Type B pancreatic cell (in vitro differentiated cells): ENCODE data around the gene PIP5K1C. TPM values are rescaled to one million over a fixed set of nuclear protein-coding genes. Genes with fewer than 3 reads are reported as not detected.

Experiments used
- DNase-seq: peaks from one replicate; pipeline ENCODE4 v3.0.0; 2021; ENCODE audit warnings: mixed read lengths; ENCODE audit not compliant: unreplicated experiment; ENCODE audit errors: extremely low spot score
- H3K27ac Mint-ChIP-seq: 2 replicates; pipeline ENCODE4 v1.8.0; 2021; ENCODE audit warnings: mild to moderate bottlenecking, mixed read lengths
- H3K27me3 Mint-ChIP-seq: 2 replicates; pipeline ENCODE4 v1.8.0; 2021; ENCODE audit warnings: mixed read lengths
- H3K36me3 Mint-ChIP-seq: 2 replicates; pipeline ENCODE4 v1.8.0; 2021; ENCODE audit warnings: mixed read lengths
- H3K4me1 Mint-ChIP-seq: one replicate; pipeline ENCODE4 v1.8.0; 2021; ENCODE audit warnings: mixed read lengths; ENCODE audit not compliant: unreplicated experiment
- H3K4me3 Mint-ChIP-seq: 2 replicates; pipeline ENCODE4 v1.8.0; 2021; ENCODE audit warnings: mild to moderate bottlenecking, mixed read lengths
- H3K9me3 Mint-ChIP-seq: 2 replicates; pipeline ENCODE4 v1.8.0; 2021; ENCODE audit warnings: mixed read lengths
- total RNA-seq: library from RNA; stranded (reverse); gene quantifications from 2 replicates; pipeline ENCODE4 v1.2.1, GENCODE V29; 2021; ENCODE audit warnings: low replicate concordance
- TF ChIP-seq, protein P1 (sequence below): fragments of 200-600 bp; sonication (generic); conservative IDR thresholded peaks from 2 replicates; pipeline ENCODE4 v1.5.0; 2021; ENCODE audit warnings: antibody characterized with exemption, mild to moderate bottlenecking

The PIP5K1C gene
- total RNA-seq, 1 donor from 2014 or later = 44.5 TPM

DNA sequence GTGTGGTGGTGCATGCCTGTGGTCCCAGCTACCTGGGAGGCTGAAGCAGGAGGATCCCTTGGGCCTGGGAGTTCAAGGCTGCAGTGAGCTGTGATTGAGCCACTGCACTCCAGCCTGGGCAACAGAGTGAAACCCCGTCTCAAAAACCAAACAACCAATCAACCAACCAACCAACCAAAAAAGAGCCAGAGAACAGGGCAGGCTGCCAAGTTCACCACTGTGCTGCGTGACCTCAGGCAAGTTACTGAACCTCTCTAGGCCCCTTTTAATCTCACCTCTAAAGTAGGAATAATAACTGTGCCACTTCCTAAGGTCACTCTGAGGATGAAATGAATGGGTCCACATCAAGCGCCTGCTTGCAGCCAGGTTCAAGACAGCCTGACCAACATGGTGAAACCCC, 24.9 kb upstream of the PIP5K1C start:
- Mint-ChIP-seq H3K4me3 (no peak overlapping the region), H3K27ac (no peak overlapping the region), H3K27me3 (peaks cover 21% of the 10 kb centered on the region), H3K4me1 (no peaks in the 10 kb centered on the region), H3K9me3 (no peaks in the 10 kb centered on the region), H3K36me3 (no peaks in the 10 kb centered on the region)
- no peak for DNase-seq
- TF ChIP-seq, protein P1, sequence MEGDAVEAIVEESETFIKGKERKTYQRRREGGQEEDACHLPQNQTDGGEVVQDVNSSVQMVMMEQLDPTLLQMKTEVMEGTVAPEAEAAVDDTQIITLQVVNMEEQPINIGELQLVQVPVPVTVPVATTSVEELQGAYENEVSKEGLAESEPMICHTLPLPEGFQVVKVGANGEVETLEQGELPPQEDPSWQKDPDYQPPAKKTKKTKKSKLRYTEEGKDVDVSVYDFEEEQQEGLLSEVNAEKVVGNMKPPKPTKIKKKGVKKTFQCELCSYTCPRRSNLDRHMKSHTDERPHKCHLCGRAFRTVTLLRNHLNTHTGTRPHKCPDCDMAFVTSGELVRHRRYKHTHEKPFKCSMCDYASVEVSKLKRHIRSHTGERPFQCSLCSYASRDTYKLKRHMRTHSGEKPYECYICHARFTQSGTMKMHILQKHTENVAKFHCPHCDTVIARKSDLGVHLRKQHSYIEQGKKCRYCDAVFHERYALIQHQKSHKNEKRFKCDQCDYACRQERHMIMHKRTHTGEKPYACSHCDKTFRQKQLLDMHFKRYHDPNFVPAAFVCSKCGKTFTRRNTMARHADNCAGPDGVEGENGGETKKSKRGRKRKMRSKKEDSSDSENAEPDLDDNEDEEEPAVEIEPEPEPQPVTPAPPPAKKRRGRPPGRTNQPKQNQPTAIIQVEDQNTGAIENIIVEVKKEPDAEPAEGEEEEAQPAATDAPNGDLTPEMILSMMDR = no peak

DNA sequence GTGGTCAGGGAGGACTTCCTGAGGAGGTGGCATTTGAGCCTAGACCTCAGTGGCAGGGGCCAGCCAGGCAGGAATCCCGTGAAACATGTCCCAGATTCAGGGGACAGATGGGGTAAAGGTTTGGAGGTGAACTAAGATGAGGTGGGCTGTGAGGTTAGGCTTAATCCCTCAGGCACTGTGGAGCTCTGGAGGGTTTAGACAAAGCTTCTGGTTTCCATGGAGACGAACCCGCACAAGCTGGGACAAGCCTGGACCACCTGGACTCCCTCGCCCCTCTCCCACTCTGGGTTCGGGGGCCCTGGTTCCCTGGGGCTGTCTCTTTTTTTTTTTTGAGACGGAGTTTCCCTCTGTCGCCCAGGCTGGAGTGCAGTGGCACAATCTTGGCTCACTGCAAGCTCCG, 23.6 kb upstream of the PIP5K1C start:
- no peak for DNase-seq
- H3K36me3 Mint-ChIP-seq = no peaks in the 10 kb centered on the region
- peaks cover 24% of the 10 kb centered on the region for H3K27me3 Mint-ChIP-seq
- H3K27ac Mint-ChIP-seq = peak overlapping the region; percentile 61
- H3K4me1 Mint-ChIP-seq = peaks cover 3% of the 10 kb centered on the region
- H3K9me3 Mint-ChIP-seq = no peaks in the 10 kb centered on the region
- peak overlapping the region; percentile 57 for H3K4me3 Mint-ChIP-seq
- TF ChIP-seq, protein P1 = no peak

DNA sequence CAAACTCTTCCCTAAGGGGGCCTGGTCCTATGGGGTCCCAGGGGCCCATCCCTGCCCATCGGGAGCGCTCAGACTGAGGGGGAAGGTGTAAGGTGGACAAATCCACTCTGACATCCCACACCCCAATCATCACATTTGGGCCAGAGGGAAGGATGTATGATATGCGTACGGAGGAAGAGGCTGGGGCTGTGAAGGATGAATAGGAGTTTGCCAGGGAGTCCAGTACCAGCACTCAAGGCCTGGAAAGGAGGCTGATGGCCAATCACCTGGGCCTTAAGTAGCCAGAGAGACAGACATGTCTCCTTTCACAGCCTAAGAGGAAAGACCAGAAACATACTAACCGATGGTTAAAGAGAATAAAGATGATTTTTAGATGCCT, 22.8 kb upstream of the PIP5K1C start:
- TF ChIP-seq, protein P1 = no peak
- no peaks in the 10 kb centered on the region for H3K9me3 Mint-ChIP-seq
- H3K4me3 Mint-ChIP-seq = peak overlapping the region; percentile 79
- peaks cover 24% of the 10 kb centered on the region for H3K27me3 Mint-ChIP-seq
- H3K4me1 Mint-ChIP-seq = peaks cover 3% of the 10 kb centered on the region
- peak overlapping the region; percentile 70 for H3K27ac Mint-ChIP-seq
- DNase-seq = no peak
- H3K36me3 Mint-ChIP-seq = no peaks in the 10 kb centered on the region

DNA sequence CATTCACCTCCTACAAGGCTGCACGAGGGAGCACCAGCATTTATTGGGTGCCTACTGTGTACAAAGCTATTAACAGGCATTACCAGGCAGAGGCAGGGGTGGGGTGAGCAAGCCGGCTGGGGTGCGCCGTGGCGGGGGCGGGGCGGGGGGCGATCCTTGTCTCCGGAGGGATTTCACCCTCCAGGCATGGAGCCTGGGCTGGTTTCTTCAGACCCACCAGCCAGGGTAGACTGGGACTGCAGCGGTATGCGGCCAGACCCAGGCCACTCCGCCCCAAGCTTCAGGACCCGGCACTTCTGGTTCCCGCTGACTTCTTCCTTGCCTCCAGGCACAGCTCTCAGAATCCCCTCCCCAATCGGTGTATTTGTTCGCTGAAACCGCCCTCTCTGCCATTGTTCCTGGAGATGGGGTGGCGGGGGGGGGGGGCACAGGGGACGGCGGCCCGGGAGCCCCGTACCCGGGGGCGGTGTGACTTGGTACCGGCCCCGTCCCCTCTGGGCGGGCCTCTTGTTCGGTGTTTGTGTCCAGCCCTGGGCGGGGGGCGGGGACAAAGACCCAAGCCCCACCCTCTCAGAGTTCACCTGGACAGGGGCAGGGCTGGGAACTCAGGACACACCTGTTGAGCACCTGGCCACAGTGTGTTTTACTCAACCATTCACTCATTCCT, 22.3 kb upstream of the PIP5K1C start:
- peaks cover 3% of the 10 kb centered on the region for H3K4me1 Mint-ChIP-seq
- no peaks in the 10 kb centered on the region for H3K9me3 Mint-ChIP-seq
- TF ChIP-seq, protein P1 = no peak
- no peak for DNase-seq
- H3K4me3 Mint-ChIP-seq = peak overlapping the region; percentile 85
- peaks cover 24% of the 10 kb centered on the region for H3K27me3 Mint-ChIP-seq
- H3K36me3 Mint-ChIP-seq = no peaks in the 10 kb centered on the region
- peak overlapping the region; percentile 78 for H3K27ac Mint-ChIP-seq

DNA sequence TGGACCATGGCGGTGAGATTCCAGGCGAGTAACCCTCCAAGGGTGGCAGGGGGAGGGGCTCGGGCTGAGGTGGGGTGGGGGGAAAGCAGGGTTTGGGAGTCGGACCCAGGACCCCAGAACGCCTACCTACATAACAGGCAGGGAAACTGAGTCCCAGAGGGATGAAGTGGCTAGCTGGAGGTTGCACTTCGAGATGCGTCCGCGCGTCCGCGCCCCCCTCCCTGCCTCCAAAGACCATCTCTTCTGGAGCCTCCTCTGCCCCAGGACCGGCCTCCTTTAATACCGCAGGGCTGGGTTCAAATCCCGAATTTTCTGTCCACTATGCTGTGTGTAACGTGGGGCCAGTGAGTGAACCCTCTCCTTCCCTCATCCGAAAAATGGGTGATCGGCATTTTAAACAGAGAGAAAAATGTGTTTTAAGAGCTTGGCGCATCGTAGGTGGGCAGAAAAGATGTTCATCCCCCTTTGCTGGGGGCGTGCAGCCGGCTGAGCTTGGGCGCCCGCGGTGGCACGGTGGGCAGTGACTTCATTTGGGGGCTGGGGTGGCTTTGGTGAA, 21.7 kb upstream of the PIP5K1C start:
- H3K36me3 Mint-ChIP-seq = no peaks in the 10 kb centered on the region
- TF ChIP-seq, protein P1 = no peak
- H3K9me3 Mint-ChIP-seq = no peaks in the 10 kb centered on the region
- no peak for DNase-seq
- peaks cover 24% of the 10 kb centered on the region for H3K27me3 Mint-ChIP-seq
- peaks cover 3% of the 10 kb centered on the region for H3K4me1 Mint-ChIP-seq
- H3K27ac Mint-ChIP-seq = peak overlapping the region; percentile 78
- peak overlapping the region; percentile 85 for H3K4me3 Mint-ChIP-seq
